Transverse colon (tissue), 4 donors: ENCODE results near the gene IQSEC2.

ENCODE experiments used
- CTCF ChIP-seq, 5 experiments: fragments of 200-600 bp in 3 of 5; fragments of 450-650 bp in 2 of 5; sonication (generic) in 3 of 5; IDR thresholded peaks; 1 replicate in 2 of 5; 2 replicates in 3 of 5; pipeline ENCODE4 v1.5.1; 2016 to 2017; ENCODE audit warnings: antibody characterized with exemption in 5 of 5, inconsistent platforms in 3 of 5, mild to moderate bottlenecking in 2 of 5, moderate library complexity in 1 of 5
- POLR2AphosphoS5 ChIP-seq, 3 donors: sonication (generic); formaldehyde crosslinking; IDR thresholded peaks; one replicate each; pipeline ENCODE4 v1.6.1; 2016; ENCODE audit warnings: antibody characterized with exemption in 3 of 3

- TF ChIP-seq CTCF (IDR thresholded peaks at IDR 0.05) (no peak), POLR2AphosphoS5 (IDR thresholded peaks at IDR 0.05) (no peak)
Observed at GRCh38 chrX:53263597-53264094, 17.7 kb downstream of the IQSEC2 start.
